Heart left ventricle (tissue), 16 donors: ENCODE results near the gene GDF3. TPM values are rescaled to one million over a fixed set of nuclear protein-coding genes. Genes with fewer than 3 reads are reported as not detected.

Source experiments
- ATAC-seq, 4 donors: fragments of 200-7000 bp; cut with Tn5 transposase; one replicate each; pipeline ENCODE4 v1.9.1; 2020 to 2022; ENCODE audit warnings: moderate library complexity in 4 of 4, mild to moderate bottlenecking in 3 of 4, moderate number of reproducible peaks in 1 of 4
- DNase-seq, 5 donors: peaks; one replicate each; pipeline ENCODE4 v3.0.0-alpha.2; 2020
- H3K27ac ChIP-seq, 12 donors: fragments of 200-600 bp; sonication (generic) in 4 of 12; one replicate each; pipeline versions ENCODE4 v1.5.0 to v1.8.0; 2016 to 2022; ENCODE audit warnings: mild to moderate bottlenecking in 2 of 12
- H3K27me3 ChIP-seq, 9 donors: fragments of 200-600 bp; sonication (generic) in 2 of 9; one replicate each; pipeline versions ENCODE4 v1.5.1 to v1.8.0; 2016 to 2022; ENCODE audit warnings: mild to moderate bottlenecking in 3 of 9
- H3K36me3 ChIP-seq, 9 donors: fragments of 200-600 bp; sonication (generic) in 2 of 9; one replicate each; pipeline versions ENCODE4 v1.5.0 to v1.8.0; 2018 to 2022; ENCODE audit warnings: mild to moderate bottlenecking in 2 of 9
- H3K4me1 ChIP-seq, 12 donors: fragments of 200-600 bp; sonication (generic) in 4 of 12; one replicate each; pipeline versions ENCODE4 v1.5.0 to v1.8.0; 2016 to 2022; ENCODE audit warnings: mild to moderate bottlenecking in 3 of 12
- H3K4me3 ChIP-seq, 12 donors: fragments of 200-600 bp; sonication (generic) in 4 of 12; one replicate each; pipeline versions ENCODE4 v1.5.0 to v1.8.0; 2017 to 2022; ENCODE audit warnings: mild to moderate bottlenecking in 9 of 12, moderate library complexity in 4 of 12
- H3K9me3 ChIP-seq, 12 donors: fragments of 200-600 bp; sonication (generic) in 4 of 12; one replicate each; pipeline versions ENCODE4 v1.5.0 to v1.8.0; 2016 to 2022; ENCODE audit warnings: mild to moderate bottlenecking in 1 of 12
- CTCF ChIP-seq, 12 donors: fragments of 200-600 bp; sonication (generic) in 4 of 12; IDR thresholded peaks; one replicate each; pipeline versions ENCODE4 v1.5.0 to v1.8.0; 2018 to 2022; ENCODE audit warnings: antibody characterized with exemption in 12 of 12, mild to moderate bottlenecking in 5 of 12
- POLR2A ChIP-seq, 2 donors: fragments of 450-650 bp; IDR thresholded peaks; one replicate each; pipeline ENCODE4 v1.6.1; 2017; ENCODE audit warnings: antibody characterized with exemption in 2 of 2, mild to moderate bottlenecking in 2 of 2, moderate library complexity in 2 of 2
- WGBS, 4 donors: extraction: QIAGEN DNeasy Blood & Tissue Kit in 2 of 4; methylation state at CpG; one replicate each; pipeline versions ENCODE4 v1.1.5 to v1.1.7; 2013 to 2018; 5-methylcytosine and 5-hydroxymethylcytosine counted together
- intact Hi-C, 10 donors: fragments of 100-400 bp; cut with DNase I; formaldehyde crosslinking; loops; one replicate each; pipeline versions ENCODE4 v1.11.1 to v1.14.2; 2022
- polyA plus RNA-seq, 2 donors: library from polyadenylated mRNA; stranded (reverse); fragments of 200-250 nt; gene quantifications; one replicate each; pipeline ENCODE4 v1.2.3, GENCODE V29; 2013
- total RNA-seq, 9 donors: library from RNA; depleted of rRNA in 2 of 9; stranded (reverse); fragments of >200 nt in 2 of 9; fragmentation: NEBNext Ultra II Directional in 3 of 9; extraction: Animal tissue kit (Norgen Biotek cat#: 25700) in 3 of 9; gene quantifications; one replicate each; pipeline versions ENCODE4 v1.1.0 to v1.2.4, GENCODE V29; 2016 to 2023
- donor health status: ischemic (EF 13 %, LVEDD 7.1; RV severe dilation, severe dysfunction).
- donor health status: healthy with polysubstance abuse.
- donor health status: DM: no; HTN: yes; CAD: no.
- donor health status: DM: no; HTN: no; CAD: no.
- donor health status: ischemic (EF 25% LVEDD 6.9; RV normal size, moderate dysfunction).
- donor health status: ischemic (EF 25% LVEDD 5.7; RV mildly dilated, moderate dysfunction).
- donor health status: healthy.
- donor health status: DM: yes; HTN: yes; CAD: no.
- donor health status: ischemic (EF 35%, LVEDD 5.7; RV mildly dilated, moderate dysfunction).
- donor health status: nonischemic (EF 11% LVEDD 7.7; RV severe dilation, severe dysfunction).
- donor health status: DM: yes; HTN: yes; CAD: no.
- donor health status: PGD.
- donor health status: ischemic (EF 29% LVEDD 5.4; RV normal size, mild dysfunction).
- donor health status: nonischemic (EF 23%, LVEDD 6.1; RV moderate dilation, normal function).

The GDF3 gene
- total and polyA plus RNA-seq, 11 donors, result 0.30 TPM; not detected in 10

- Histone ChIP-seq H3K27ac (no peak overlapping the region), H3K36me3 (no peaks in the 10 kb centered on the region), H3K4me3 (no peak overlapping the region), H3K4me1 (no peaks in the 10 kb centered on the region), H3K9me3 (no peaks in the 10 kb centered on the region), H3K27me3 (no peaks in the 10 kb centered on the region)
- intact Hi-C loops, result no loop called here
- DNase-seq, result no peak
- ATAC-seq, result no peak
- WGBS, 4 donors, result 72 to 80% (median 77%) methylated on average over 5 of the region's 5 CpGs
- no peak for TF ChIP-seq CTCF (IDR thresholded peaks at IDR 0.05)
- no peak for TF ChIP-seq POLR2A (IDR thresholded peaks at IDR 0.05)
These were observed 39.5 kb downstream of the GDF3 start for GRCh38 chr12:7656121-7656520.

GRCh38 chr12:7650091-7650490 lies 45.5 kb downstream of the GDF3 start:
- Histone ChIP-seq H3K4me3 (no peak overlapping the region), H3K27ac (no peak overlapping the region), H3K27me3 (peaks cover 0 to 3% (median 0%) of the 10 kb centered on the region in 9 donors), H3K9me3 (no peaks in the 10 kb centered on the region), H3K36me3 (no peaks in the 10 kb centered on the region), H3K4me1 (peaks cover 0 to 5% (median 0%) of the 10 kb centered on the region in 12 donors)
- ATAC-seq, result no peak
- intact Hi-C loops, result no loop called here
- DNase-seq, result no peak
- 84 to 88% (median 87%) methylated on average over 5 of the region's 5 CpGs for WGBS, 4 donors
- no peak for TF ChIP-seq CTCF (IDR thresholded peaks at IDR 0.05)
- no peak for TF ChIP-seq POLR2A (IDR thresholded peaks at IDR 0.05)

GRCh38 chr12:7647071-7647470 lies 48.5 kb downstream of the GDF3 start:
- H3K9me3 ChIP-seq, result no peaks in the 10 kb centered on the region
- intact Hi-C loops, result loop anchor here in 1 of 10 donors (10.0 kb wide), 1 partner anchor 182 kb away; no protein-coding TSS in a partner anchor
- DNase-seq (no peak), ATAC-seq (no peak)
- no peak for TF ChIP-seq CTCF (IDR thresholded peaks at IDR 0.05)
- TF ChIP-seq POLR2A (IDR thresholded peaks at IDR 0.05), result no peak
- peaks cover 0 to 5% (median 0%) of the 10 kb centered on the region in 12 donors for H3K4me1 ChIP-seq
- no peak overlapping the region for H3K27ac ChIP-seq
- 0 to 87% (median 21%) methylated on average over 1 of the region's 1 CpG for WGBS, 4 donors
- peaks cover 0 to 5% (median 0%) of the 10 kb centered on the region in 9 donors for H3K27me3 ChIP-seq
- H3K36me3 ChIP-seq, result no peaks in the 10 kb centered on the region
- no peak overlapping the region for H3K4me3 ChIP-seq

GRCh38 chr12:7646178-7646475 lies 49.4 kb downstream of the GDF3 start:
- TF ChIP-seq CTCF (IDR thresholded peaks at IDR 0.05) (no peak), POLR2A (IDR thresholded peaks at IDR 0.05) (no peak)
- Histone ChIP-seq H3K27ac (no peak overlapping the region), H3K4me1 (peaks cover 0 to 5% (median 0%) of the 10 kb centered on the region in 12 donors), H3K9me3 (no peaks in the 10 kb centered on the region), H3K27me3 (peaks cover 0 to 5% (median 0%) of the 10 kb centered on the region in 9 donors), H3K36me3 (no peaks in the 10 kb centered on the region), H3K4me3 (no peak overlapping the region)
- WGBS, 4 donors, result 58 to 71% (median 63%) methylated on average over 3 of the region's 3 CpGs
- no peak for ATAC-seq
- intact Hi-C loops, result loop anchor here in 1 of 10 donors (10.0 kb wide), 1 partner anchor 181 kb away; no protein-coding TSS in a partner anchor
- no peak for DNase-seq
